Kidney (tissue), 14 donors: ENCODE results near the gene RBM17. TPM values are rescaled to one million over a fixed set of nuclear protein-coding genes. Genes with fewer than 3 reads are reported as not detected.

Experiments used
- DNase-seq, 5 donors: peaks; one replicate each; pipeline ENCODE4 v3.0.0-alpha.2; 2013 to 2020
- FAIRE-seq: peaks from 2 replicates; lab custom pipeline; 2012; peaks lifted over from hg19 to GRCh38; lab: Jason Lieb, UNC
- H3K27ac ChIP-seq, 2 donors: one replicate each; pipeline ENCODE4 v1.7.0; 2013; ENCODE audit warnings: low read depth in 2 of 2, low read length in 2 of 2, inconsistent platforms in 1 of 2
- H3K27me3 ChIP-seq: one replicate; pipeline ENCODE4 v1.7.1; 2013; ENCODE audit warnings: low read length, inconsistent platforms; ENCODE audit not compliant: control insufficient read depth, insufficient read depth
- H3K36me3 ChIP-seq, 3 donors: one replicate each; pipeline versions ENCODE4 v1.7.0 to v1.7.1; 2013; ENCODE audit warnings: low read length in 3 of 3, control low read depth in 1 of 3, inconsistent platforms in 1 of 3; ENCODE audit not compliant: insufficient read depth in 3 of 3, control insufficient read depth in 2 of 3
- H3K4me1 ChIP-seq, 3 donors: one replicate each; pipeline versions ENCODE4 v1.7.0 to v1.7.1; 2013; ENCODE audit warnings: low read length in 3 of 3, inconsistent platforms in 1 of 3, low read depth in 1 of 3; ENCODE audit not compliant: control insufficient read depth in 2 of 3, insufficient read depth in 2 of 3
- H3K4me3 ChIP-seq, 3 donors: one replicate each; pipeline versions ENCODE4 v1.7.0 to v1.8.1; 2013; ENCODE audit warnings: low read length in 3 of 3, control low read depth in 1 of 3, inconsistent platforms in 1 of 3
- H3K9ac ChIP-seq, 3 donors: one replicate each; pipeline versions ENCODE4 v1.7.0 to v1.7.1; 2013; ENCODE audit warnings: low read length in 3 of 3, control low read depth in 1 of 3, inconsistent platforms in 1 of 3
- H3K9me3 ChIP-seq, 3 donors: one replicate each; pipeline versions ENCODE4 v1.7.0 to v1.7.1; 2013; ENCODE audit warnings: low read length in 3 of 3, control low read depth in 1 of 3, inconsistent platforms in 1 of 3; ENCODE audit not compliant: control insufficient read depth in 2 of 3, insufficient read depth in 1 of 3
- intact Hi-C: fragments of 100-400 bp; cut with DNase I; formaldehyde crosslinking; loops from one replicate; pipeline ENCODE4 v1.11.1; 2022
- polyA plus RNA-seq: library from polyadenylated mRNA; stranded (reverse); fragments of 350-450 nt; fragmentation: Illumina TruSeq; extraction: RNeasy Lipid Tissue Mini Kit (QIAGEN cat#74804); gene quantifications from one replicate; pipeline ENCODE4 v1.2.3, GENCODE V29; 2014; ENCODE audit warnings: low read depth, low replicate concordance; ENCODE audit not compliant: insufficient read depth
- total RNA-seq: library from RNA; stranded (reverse); fragmentation: NEBNext Ultra II Directional; extraction: Animal tissue kit (Norgen Biotek cat#: 25700); gene quantifications from one replicate; pipeline ENCODE4 v1.2.1, GENCODE V29; 2021
- TF ChIP-seq, protein P1 (sequence below): IDR thresholded peaks from 3 replicates; pipeline ENCODE4 v1.5.1; 2012; ENCODE audit warnings: mild to moderate bottlenecking, moderate library complexity, borderline replicate concordance; ENCODE audit not compliant: insufficient read depth; ENCODE audit errors: extremely low read depth
- donor health status: control.
- donor health status: control.
- donor health status: control.
- donor health status: control.
- donor health status: control.
- donor health status: DM: yes; HTN: yes; CAD: no.
- donor health status: Normal renal cell carcinoma (clear cell type).

The RBM17 gene
- total and polyA plus RNA-seq, 2 donors from 2014 or later, result 46.4 to 91.9 TPM

DNA sequence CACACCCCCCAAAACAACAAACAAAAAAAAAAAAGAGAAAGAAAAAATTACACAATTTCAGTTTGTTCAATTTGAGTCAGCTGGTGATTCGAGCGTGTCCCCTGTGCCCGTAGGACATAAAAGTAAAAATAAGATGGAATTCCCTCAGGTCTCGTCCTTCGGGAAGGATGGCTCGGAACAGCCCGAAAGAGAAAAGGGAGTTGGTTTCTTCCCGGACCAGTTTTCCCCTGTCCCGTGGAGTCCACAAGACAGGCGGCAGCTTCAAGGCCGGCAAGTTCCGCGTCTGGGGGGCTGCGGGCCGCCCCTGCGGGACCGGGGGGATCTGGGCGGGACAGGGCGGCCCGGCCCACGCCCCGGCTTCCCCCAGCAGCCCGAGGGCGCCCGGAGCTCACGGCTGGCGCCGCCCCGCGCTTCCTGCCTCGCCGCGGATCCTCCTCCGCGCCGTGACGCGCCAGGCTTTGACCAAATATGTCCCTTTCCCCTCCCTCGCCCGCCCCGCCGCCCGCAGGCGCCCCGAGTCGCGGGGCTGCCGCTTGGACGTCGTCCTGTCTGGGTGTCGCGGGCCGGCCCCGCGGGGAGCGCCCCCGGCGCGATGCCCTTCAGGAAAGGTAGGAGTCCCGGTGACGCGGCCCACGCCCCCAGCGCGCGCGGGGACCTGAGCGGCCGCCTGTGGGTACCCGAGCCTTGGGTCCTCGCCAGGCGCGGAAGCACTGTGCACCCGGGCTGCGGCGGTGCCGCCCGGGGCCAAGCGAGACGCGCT is 55.8 kb downstream of the RBM17 start:
- FAIRE-seq (no peak), DNase-seq (peak; percentile 77 to 96 (median 86))
- intact Hi-C loops, result no loop called here
- Histone ChIP-seq H3K27me3 (peaks cover 2% of the 10 kb centered on the region), H3K27ac (peak overlapping the region; percentile 51 to 53), H3K4me1 (no peaks in the 10 kb centered on the region), H3K36me3 (no peaks in the 10 kb centered on the region), H3K9me3 (no peaks in the 10 kb centered on the region), H3K9ac (peak overlapping the region in 2 of 3 donors; percentile 33 to 67), H3K4me3 (peak overlapping the region; percentile 67 to 68 (median 67))
- TF ChIP-seq, protein P1, sequence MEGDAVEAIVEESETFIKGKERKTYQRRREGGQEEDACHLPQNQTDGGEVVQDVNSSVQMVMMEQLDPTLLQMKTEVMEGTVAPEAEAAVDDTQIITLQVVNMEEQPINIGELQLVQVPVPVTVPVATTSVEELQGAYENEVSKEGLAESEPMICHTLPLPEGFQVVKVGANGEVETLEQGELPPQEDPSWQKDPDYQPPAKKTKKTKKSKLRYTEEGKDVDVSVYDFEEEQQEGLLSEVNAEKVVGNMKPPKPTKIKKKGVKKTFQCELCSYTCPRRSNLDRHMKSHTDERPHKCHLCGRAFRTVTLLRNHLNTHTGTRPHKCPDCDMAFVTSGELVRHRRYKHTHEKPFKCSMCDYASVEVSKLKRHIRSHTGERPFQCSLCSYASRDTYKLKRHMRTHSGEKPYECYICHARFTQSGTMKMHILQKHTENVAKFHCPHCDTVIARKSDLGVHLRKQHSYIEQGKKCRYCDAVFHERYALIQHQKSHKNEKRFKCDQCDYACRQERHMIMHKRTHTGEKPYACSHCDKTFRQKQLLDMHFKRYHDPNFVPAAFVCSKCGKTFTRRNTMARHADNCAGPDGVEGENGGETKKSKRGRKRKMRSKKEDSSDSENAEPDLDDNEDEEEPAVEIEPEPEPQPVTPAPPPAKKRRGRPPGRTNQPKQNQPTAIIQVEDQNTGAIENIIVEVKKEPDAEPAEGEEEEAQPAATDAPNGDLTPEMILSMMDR, result no peak

DNA sequence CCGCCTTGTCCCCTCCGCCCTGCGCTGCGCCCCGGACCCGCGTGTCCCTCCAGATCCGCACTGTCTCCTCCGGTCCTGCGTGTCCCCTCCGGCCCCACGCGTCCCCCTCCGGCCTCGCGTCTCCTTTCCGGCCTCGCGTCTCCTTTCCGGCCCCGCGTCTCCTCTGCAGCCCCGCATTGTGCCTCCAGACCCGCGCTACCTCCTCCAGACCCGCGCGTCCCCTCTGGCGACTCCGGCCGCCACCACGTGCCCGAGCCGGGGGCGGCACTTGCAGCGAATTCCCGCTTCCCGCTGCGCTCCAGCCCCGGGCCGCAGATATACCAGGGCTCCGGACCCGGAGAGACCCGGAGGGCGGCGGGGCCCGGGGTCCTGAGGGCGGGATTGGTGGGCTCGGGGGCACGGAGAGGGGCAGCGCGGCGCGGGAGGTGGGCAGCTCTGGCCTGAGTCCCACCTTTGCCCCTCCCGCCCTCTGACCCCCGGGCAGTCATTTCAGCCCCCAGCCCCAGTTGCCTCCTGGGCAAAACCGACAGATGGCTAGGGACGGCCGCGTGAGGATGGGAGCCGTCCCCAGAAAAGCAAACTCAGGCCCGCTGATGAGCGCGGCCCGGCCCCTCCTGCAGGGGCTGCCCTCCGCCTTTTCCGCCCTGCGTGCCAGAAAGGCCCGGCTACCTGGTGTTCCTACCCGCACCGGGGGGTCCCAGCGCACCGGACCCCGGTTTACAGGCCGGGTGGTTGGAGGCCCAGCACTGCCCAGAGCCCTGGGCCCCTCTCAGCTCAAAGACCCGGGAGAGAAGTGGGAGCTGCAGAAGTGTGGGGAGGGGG is 56.5 kb downstream of the RBM17 start:
- peak in 4 of 5 donors; percentile 54 to 84 (median 69) for DNase-seq
- Histone ChIP-seq H3K36me3 (no peaks in the 10 kb centered on the region), H3K9ac (peak overlapping the region in 1 of 3 donors; percentile 65), H3K4me3 (peak overlapping the region in 2 of 3 donors; percentile 38 to 67), H3K27ac (peak overlapping the region; percentile 51 to 53), H3K4me1 (no peaks in the 10 kb centered on the region), H3K27me3 (no peaks in the 10 kb centered on the region), H3K9me3 (no peaks in the 10 kb centered on the region)
- TF ChIP-seq, protein P1, result no peak
- intact Hi-C loops, result no loop called here
- no peak for FAIRE-seq

DNA sequence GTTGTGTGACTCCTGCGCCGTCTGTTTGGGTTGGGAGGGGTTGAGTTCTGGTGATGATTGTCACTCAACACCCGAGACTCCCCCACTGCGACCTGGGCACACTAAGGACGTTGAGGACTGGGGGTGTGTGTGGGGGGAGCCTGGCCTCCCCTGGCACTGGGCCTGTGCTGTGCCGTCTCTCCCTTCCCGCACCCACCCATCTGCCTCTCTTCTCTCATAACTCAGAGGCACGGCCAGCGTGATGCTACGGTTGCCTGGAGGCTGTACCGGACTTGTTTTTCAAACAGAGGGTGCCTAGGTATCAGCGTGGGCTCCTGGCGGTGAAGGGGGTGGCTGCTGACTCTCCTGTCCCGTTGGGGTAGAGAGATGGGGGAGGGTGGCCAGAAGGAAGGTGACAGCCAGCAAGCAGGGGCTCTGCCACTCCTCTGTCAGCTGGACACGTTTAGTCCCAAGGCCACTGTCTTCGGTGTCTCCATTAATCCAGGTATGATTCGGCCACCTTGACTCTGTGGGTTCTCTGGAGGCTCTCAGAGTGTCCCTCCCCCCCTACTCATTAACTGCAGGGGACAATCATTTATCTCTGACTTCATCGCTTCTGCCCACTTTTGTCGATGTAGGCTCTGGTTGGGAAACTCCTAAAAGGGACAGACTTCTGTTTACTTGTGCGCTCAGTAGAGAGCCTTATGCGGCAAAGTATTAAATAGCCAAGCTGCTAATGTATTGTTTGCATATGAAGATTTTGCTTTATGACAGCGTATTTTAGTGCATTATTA is 57.4 kb downstream of the RBM17 start:
- Histone ChIP-seq H3K4me1 (peaks cover 0 to 3% (median 0%) of the 10 kb centered on the region in 3 donors), H3K27me3 (no peaks in the 10 kb centered on the region), H3K36me3 (no peaks in the 10 kb centered on the region), H3K9ac (no peak overlapping the region), H3K4me3 (peak overlapping the region in 1 of 3 donors; percentile 67), H3K27ac (peak overlapping the region in 1 of 2 donors; percentile 11), H3K9me3 (no peaks in the 10 kb centered on the region)
- DNase-seq (peak in 4 of 5 donors; percentile 32 to 68 (median 53)), FAIRE-seq (no peak)
- TF ChIP-seq, protein P1, result no peak
- intact Hi-C loops, result no loop called here
